GM23248 (cell line): ENCODE measurements around the gene ABCB11. TPM values are rescaled to one million over a fixed set of nuclear protein-coding genes. Genes with fewer than 3 reads are reported as not detected.

ENCODE experiments used
- DNase-seq: peaks from one replicate; pipeline ENCODE4 v3.0.0-alpha.2; 2015
- H2AFZ ChIP-seq: fragments of 200-600 bp; sonication (generic); 2 replicates; pipeline ENCODE4 v1.6.1; 2016; ENCODE audit warnings: antibody characterized with exemption
- H3F3A ChIP-seq: fragments of 200-600 bp; sonication (generic); 2 replicates; pipeline ENCODE4 v1.6.1; 2016; ENCODE audit warnings: mild to moderate bottlenecking, antibody characterized with exemption, mixed run types; ENCODE audit not compliant: insufficient read depth
- H3K27ac ChIP-seq: fragments of 200-600 bp; sonication (generic); 2 replicates; pipeline ENCODE4 v1.5.1; 2016; ENCODE audit warnings: mild to moderate bottlenecking
- H3K27me3 ChIP-seq: fragments of 200-600 bp; sonication (generic); replicated peaks from 2 replicates; pipeline ENCODE4 v1.6.1; 2016; ENCODE audit warnings: mild to moderate bottlenecking; ENCODE audit not compliant: insufficient read depth
- H3K36me3 ChIP-seq: fragments of 200-600 bp; sonication (generic); 2 replicates; pipeline ENCODE4 v1.6.1; 2016; ENCODE audit warnings: low read depth, mild to moderate bottlenecking
- H3K4me1 ChIP-seq: fragments of 200-600 bp; sonication (generic); 2 replicates; pipeline ENCODE4 v1.6.1; 2016; ENCODE audit warnings: mild to moderate bottlenecking; ENCODE audit not compliant: insufficient read depth
- H3K4me2 ChIP-seq: fragments of 200-600 bp; sonication (generic); one replicate; pipeline ENCODE4 v1.6.1; 2016; ENCODE audit warnings: mild to moderate bottlenecking; ENCODE audit not compliant: unreplicated experiment
- H3K4me3 ChIP-seq: fragments of 200-600 bp; sonication (generic); 2 replicates; pipeline ENCODE4 v1.5.1; 2016; ENCODE audit warnings: mild to moderate bottlenecking
- H3K79me2 ChIP-seq: fragments of 200-600 bp; sonication (generic); 2 replicates; pipeline ENCODE4 v1.6.1; 2016; ENCODE audit warnings: mild to moderate bottlenecking; ENCODE audit not compliant: insufficient read depth
- H3K9ac ChIP-seq: fragments of 200-600 bp; sonication (generic); 2 replicates; pipeline ENCODE4 v1.6.1; 2016; ENCODE audit warnings: mild to moderate bottlenecking
- H3K9me2 ChIP-seq: fragments of 200-600 bp; sonication (generic); 2 replicates; pipeline ENCODE4 v1.6.1; 2016; ENCODE audit warnings: mixed run types, mild to moderate bottlenecking, moderate library complexity; ENCODE audit not compliant: insufficient read depth
- H3K9me3 ChIP-seq: fragments of 200-600 bp; sonication (generic); one replicate; pipeline ENCODE4 v1.6.1; 2017; ENCODE audit warnings: low read depth
- H4K20me1 ChIP-seq: fragments of 200-600 bp; sonication (generic); 2 replicates; pipeline ENCODE4 v1.6.0; 2016; ENCODE audit not compliant: insufficient read depth
- EZH2 ChIP-seq: fragments of 200-600 bp; sonication (generic); IDR thresholded peaks from 2 replicates; pipeline ENCODE4 v1.6.1; 2018; ENCODE audit warnings: antibody characterized with exemption, mild to moderate bottlenecking; ENCODE audit not compliant: insufficient read depth, poor library complexity, severe bottlenecking
- EZH2phosphoT487 ChIP-seq: fragments of 200-600 bp; sonication (generic); IDR thresholded peaks from 2 replicates; pipeline ENCODE4 v1.6.1; 2018; ENCODE audit warnings: antibody characterized with exemption, moderate library complexity, mild to moderate bottlenecking, low read depth; ENCODE audit not compliant: insufficient read depth
- WGBS, 2 experiments: methylation state at CpG; one replicate each; pipeline ENCODE4 v1.1.6; 2015 to 2017; ENCODE audit warnings: low lambda C conversion rate in 2 of 2, low coverage in 1 of 2; ENCODE audit errors: missing lambda C conversion rate in 2 of 2; 5-methylcytosine and 5-hydroxymethylcytosine counted together
- in situ Hi-C: fragments of 300-500 bp; cut with MboI; formaldehyde crosslinking; loops from 2 replicates; pipeline ENCODE4 v1.15.0; 2020
- polyA plus RNA-seq: library from polyadenylated mRNA; unstranded; fragments of >200 nt; fragmentation: Nextera tagmentation; extraction: Ambion mirVana; gene quantifications from 2 replicates; pipeline ENCODE4 v1.2.1, GENCODE V29; 2016
- total RNA-seq: library from RNA; depleted of rRNA; stranded (reverse); fragments of >200 nt; shearing (Covaris generic); gene quantifications from 2 replicates; pipeline ENCODE4 v1.2.3, GENCODE V29; 2014; rRNA removed

ABCB11 gene
- total RNA-seq (not detected in 2 replicates), polyA plus RNA-seq (not detected in 2 replicates)

DNA sequence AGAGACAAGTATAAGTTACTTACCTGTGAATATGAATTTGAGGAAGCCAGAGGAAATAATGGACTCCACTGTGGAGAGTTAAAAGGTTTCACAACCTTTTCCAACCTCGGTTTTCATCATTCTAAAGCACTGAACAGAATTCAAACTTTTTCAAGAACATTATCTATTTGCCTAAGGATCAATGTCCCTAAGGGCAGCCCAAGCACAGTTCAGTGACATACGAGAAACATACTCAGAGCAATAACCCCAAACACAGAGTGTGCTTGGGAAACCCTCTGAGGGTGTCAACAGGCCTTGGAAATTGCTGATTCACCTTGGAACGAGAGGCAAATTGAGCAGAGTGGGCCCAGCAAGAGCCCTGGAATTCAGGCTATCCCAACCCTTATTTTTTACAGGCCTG is at the start of gene ABCB11:
Gene ABCB11, minus strand, starts transcription at position 123 of the 400 bp plus-strand sequence. CDS start 13,199 bp downstream, outside the sequence.
- H3F3A ChIP-seq = no peaks in the 10 kb centered on the region
- TF ChIP-seq EZH2 (no peak), EZH2phosphoT487 (no peak)

DNA sequence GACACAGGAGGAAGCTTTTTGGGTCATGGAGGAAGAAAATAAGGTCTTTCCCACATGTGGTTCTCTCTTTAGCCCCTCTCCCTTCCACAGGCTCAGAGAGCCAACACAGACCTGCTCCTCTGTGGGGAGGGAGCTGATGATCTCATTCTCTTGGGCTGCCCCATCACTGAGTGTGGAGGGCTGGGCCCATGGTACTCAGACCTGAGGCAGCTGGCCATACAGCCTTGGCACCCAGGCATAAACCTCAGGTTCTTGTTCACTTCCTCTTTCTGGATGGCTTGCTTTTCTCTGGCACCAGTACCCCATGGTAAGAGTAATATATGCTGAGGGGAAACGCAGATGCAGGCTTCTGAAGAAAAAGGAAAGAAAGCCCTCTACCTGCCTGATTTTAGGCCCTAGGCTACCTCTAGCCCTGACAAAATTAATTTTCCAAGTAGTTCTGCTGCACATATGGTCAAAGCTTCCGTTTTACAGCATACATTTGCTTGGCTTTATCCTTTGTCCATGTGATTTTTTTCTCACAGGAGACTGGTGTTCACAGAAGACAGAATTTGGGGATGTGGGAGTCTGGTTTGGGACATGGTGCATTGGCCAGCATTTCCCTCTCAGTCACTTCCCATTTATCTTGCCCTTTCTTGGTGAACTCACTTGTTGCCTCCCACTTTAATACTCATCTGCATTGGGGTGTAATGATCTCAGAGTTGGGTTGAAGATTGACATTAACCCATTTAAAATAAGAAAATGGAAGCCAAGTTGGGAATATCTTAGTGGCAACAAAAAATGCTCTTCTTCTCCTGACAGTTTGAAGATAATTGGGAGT is 49.3 kb upstream of the ABCB11 start:
- Histone ChIP-seq H4K20me1 (no peaks in the 10 kb centered on the region), H3K27ac (no peak overlapping the region), H3F3A (no peaks in the 10 kb centered on the region), H3K9me3 (no peaks in the 10 kb centered on the region), H3K4me2 (no peak overlapping the region), H3K9me2 (no peaks in the 10 kb centered on the region), H3K4me3 (no peak overlapping the region), H3K4me1 (no peaks in the 10 kb centered on the region), H3K27me3 (no peaks in the 10 kb centered on the region), H3K36me3 (no peaks in the 10 kb centered on the region), H2AFZ (no peak overlapping the region), H3K9ac (no peak overlapping the region), H3K79me2 (no peaks in the 10 kb centered on the region)
- in situ Hi-C loops = no loop called here
- no peak for TF ChIP-seq EZH2
- no peak for TF ChIP-seq EZH2phosphoT487
- no peak for DNase-seq
- 12 to 23% methylated on average over 2 of the region's 2 CpGs for WGBS, 2 experiments

More for the DNA sequence above, at the start of gene ABCB11:
- H3K4me1 ChIP-seq = no peaks in the 10 kb centered on the region
- no peak within 1 kb of the TSS for H3K27ac ChIP-seq
- H3K9ac ChIP-seq = no peak within 1 kb of the TSS
- H3K4me2 ChIP-seq = no peak within 1 kb of the TSS
- 3 to 7% methylated on average over 3 of the region's 3 CpGs for WGBS, 2 experiments
- H3K36me3 ChIP-seq = no peaks in the 10 kb centered on the region
- in situ Hi-C loops = no loop called here
- H3K9me2 ChIP-seq = no peaks in the 10 kb centered on the region; the same call in 1 of the 2 replicates
- H3K9me3 ChIP-seq = no peaks in the 10 kb centered on the region
- no peaks in the 10 kb centered on the region for H3K27me3 ChIP-seq
- no peaks in the 10 kb centered on the region for H4K20me1 ChIP-seq
- no peak for DNase-seq
- no peaks in the 10 kb centered on the region for H3K79me2 ChIP-seq
- H2AFZ ChIP-seq = no peak within 1 kb of the TSS
- no peak within 1 kb of the TSS for H3K4me3 ChIP-seq

DNA sequence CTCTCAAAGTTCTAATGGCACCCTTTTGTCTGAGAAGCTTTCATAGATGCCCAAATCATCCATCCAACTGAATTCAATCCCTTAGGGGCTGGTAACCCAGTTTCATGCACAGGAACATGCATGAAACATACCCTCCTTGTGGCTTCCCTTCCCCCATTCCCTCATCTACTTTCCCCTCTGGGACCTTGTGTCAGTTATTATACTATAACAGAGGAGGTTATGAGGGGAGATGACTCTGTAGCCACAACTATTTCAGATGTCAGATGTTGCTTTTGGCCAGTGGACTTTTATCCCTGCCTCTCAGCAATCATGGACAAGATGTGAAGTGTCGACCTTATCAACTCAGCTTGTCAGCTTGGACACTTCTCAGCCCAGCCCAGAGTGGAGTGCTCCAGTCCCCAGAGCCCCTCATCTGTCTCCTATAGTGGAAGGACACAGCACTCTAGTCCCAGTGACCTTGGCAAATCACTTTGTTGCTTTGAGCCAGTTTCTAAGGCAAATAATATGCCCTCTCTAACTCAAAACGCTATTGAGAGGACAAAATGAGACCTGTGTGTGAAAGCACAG is 46.6 kb upstream of the ABCB11 start:
- Histone ChIP-seq H3K9ac (no peak overlapping the region), H3K79me2 (no peaks in the 10 kb centered on the region), H4K20me1 (no peaks in the 10 kb centered on the region), H3F3A (no peaks in the 10 kb centered on the region), H3K4me2 (no peak overlapping the region), H3K27me3 (no peaks in the 10 kb centered on the region), H3K4me1 (no peaks in the 10 kb centered on the region), H3K9me3 (no peaks in the 10 kb centered on the region), H3K36me3 (no peaks in the 10 kb centered on the region), H3K9me2 (no peaks in the 10 kb centered on the region), H2AFZ (no peak overlapping the region), H3K27ac (no peak overlapping the region), H3K4me3 (no peak overlapping the region)
- 0 to 3% methylated on average over 2 of the region's 2 CpGs for WGBS, 2 experiments
- TF ChIP-seq EZH2phosphoT487 (no peak), EZH2 (no peak)
- in situ Hi-C loops = no loop called here
- no peak for DNase-seq

DNA sequence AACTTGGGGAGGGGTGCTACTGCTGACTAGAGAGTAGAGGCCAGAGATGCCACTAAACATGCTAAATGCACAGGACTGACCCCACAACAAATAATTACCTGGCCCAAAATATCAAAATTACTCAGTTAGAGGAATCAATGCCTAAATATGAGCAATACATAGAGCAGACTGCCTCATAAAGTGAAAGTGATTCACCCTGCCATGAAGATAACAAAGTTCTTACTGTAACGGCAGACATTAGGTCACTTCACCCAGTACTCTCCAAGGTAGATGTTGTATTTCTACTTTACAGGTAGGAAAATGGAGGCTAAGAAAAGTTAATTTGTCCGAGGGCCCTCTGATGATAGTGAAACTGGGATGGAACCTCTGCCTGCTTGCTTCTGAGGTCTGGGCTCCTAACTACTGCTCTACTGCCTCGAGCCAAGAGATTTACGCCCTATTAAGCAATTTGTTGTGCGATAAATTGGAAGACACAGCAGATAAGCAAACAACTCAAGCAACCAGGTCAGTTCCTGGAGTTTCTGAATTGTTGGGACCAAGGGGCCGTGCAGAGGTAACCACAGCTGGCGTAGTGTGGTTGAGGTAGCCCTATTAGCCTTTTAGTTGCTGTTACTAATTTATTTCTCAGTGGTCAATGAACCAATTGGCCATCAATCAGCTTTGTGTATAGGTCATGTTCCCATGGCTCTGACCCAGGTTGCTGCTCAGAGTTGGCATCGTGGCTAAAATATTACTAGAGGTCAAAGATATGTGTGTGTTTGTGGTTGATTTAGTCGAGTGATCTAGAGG is 43.0 kb upstream of the ABCB11 start:
- Histone ChIP-seq H3K27me3 (no peaks in the 10 kb centered on the region), H4K20me1 (no peaks in the 10 kb centered on the region), H3K9me2 (no peaks in the 10 kb centered on the region), H3K27ac (no peak overlapping the region), H3K4me1 (no peaks in the 10 kb centered on the region), H3K9ac (no peak overlapping the region), H2AFZ (no peak overlapping the region), H3K79me2 (no peaks in the 10 kb centered on the region), H3K4me3 (no peak overlapping the region), H3K4me2 (no peak overlapping the region), H3F3A (no peaks in the 10 kb centered on the region), H3K36me3 (no peaks in the 10 kb centered on the region), H3K9me3 (no peaks in the 10 kb centered on the region)
- in situ Hi-C loops = no loop called here
- TF ChIP-seq EZH2 = no peak
- no peak for TF ChIP-seq EZH2phosphoT487
- no peak for DNase-seq
- 21 to 36% methylated on average over 9 of the region's 9 CpGs for WGBS, 2 experiments
